NCI-H82 treated with DMSO at 0.1 percent for 48 hours (cell line): Measurements from ENCODE around the gene TMEM86B.
"Not testable (repeated sequence)": the region's sequence is repeated elsewhere in the genome, so short reads cannot be mapped to it uniquely, and the experiment has no call there.

ENCODE experiments used
- DNase-seq: peaks from one replicate; lab custom pipeline; 2025; ENCODE audit not compliant: unreplicated experiment; lab: John Stamatoyannopoulos, UW

The TMEM86B gene

GRCh38 chr19:55242517-55242916 lies 14.0 kb upstream of the TMEM86B start:
- no peak for DNase-seq

GRCh38 chr19:55241935-55242464 lies 13.4 kb upstream of the TMEM86B start:
- DNase-seq, result no peak

GRCh38 chr19:55241143-55241934 lies 12.8 kb upstream of the TMEM86B start:
- no peak for DNase-seq

- DNase-seq, result no peak
Observed at GRCh38 chr19:55240713-55241020, 12.1 kb upstream of the TMEM86B start.

GRCh38 chr19:55239004-55239403 lies 10.4 kb upstream of the TMEM86B start:
- DNase-seq, result no peak

- no peak for DNase-seq
Observed at GRCh38 chr19:55238030-55238429, 9.5 kb upstream of the TMEM86B start.

GRCh38 chr19:55232986-55233385 lies 4.4 kb upstream of the TMEM86B start:
- DNase-seq, result no peak

GRCh38 chr19:55232286-55232602 lies 3.7 kb upstream of the TMEM86B start:
- DNase-seq, result no peak

GRCh38 chr19:55231391-55232285 lies 3.1 kb upstream of the TMEM86B start:
- no peak for DNase-seq

GRCh38 chr19:55230780-55231179 lies 2.2 kb upstream of the TMEM86B start:
- DNase-seq, result no peak

- no peak for DNase-seq
Observed at GRCh38 chr19:55230329-55230728, 1.8 kb upstream of the TMEM86B start.

- no peak for DNase-seq
Observed at GRCh38 chr19:55229789-55230182, 1.2 kb upstream of the TMEM86B start.

GRCh38 chr19:55229145-55229788 lies 704 bp upstream of the TMEM86B start:
- no peak for DNase-seq

- no peak for DNase-seq
Observed at GRCh38 chr19:55228015-55228391, 560 bp downstream of the TMEM86B start.

- no peak for DNase-seq
Observed at GRCh38 chr19:55227241-55228014, 1.1 kb downstream of the TMEM86B start.

- no peak for DNase-seq
Observed at GRCh38 chr19:55226788-55227187, 1.8 kb downstream of the TMEM86B start.

GRCh38 chr19:55226273-55226672 lies 2.3 kb downstream of the TMEM86B start:
- DNase-seq, result no peak

- DNase-seq, result no peak
Observed at GRCh38 chr19:55225415-55225958, 3.1 kb downstream of the TMEM86B start.

- DNase-seq, result not testable (repeated sequence)
Observed at GRCh38 chr19:55224679-55225414, 3.7 kb downstream of the TMEM86B start.

- no peak for DNase-seq
Observed at GRCh38 chr19:55224038-55224665, 4.4 kb downstream of the TMEM86B start.
